HCT116 (cell line): ENCODE data around the gene MYO7A. TPM values are rescaled to one million over a fixed set of nuclear protein-coding genes. Genes with fewer than 3 reads are reported as not detected.

Experiments
- ATAC-seq: fragments of 200-7000 bp; cut with Tn5 transposase; 2 replicates; pipeline ENCODE4 v1.9.1; 2020; ENCODE audit warnings: mild to moderate bottlenecking, moderate library complexity
- BruUV-seq: library from RNA; stranded (reverse); fragments of 400-500 nt; replicated peaks from 2 replicates; lab custom pipeline; 2021; lab: Mats Ljungman, UMichigan
- CTCF ChIA-PET: fragments of 300-600 bp; sonication (Branson Sonifier 250); formaldehyde crosslinking; loops from one replicate; lab custom pipeline; 2021; ENCODE audit warnings: antibody characterized with exemption; lab: Charles Lee
- POLR2A ChIA-PET: fragments of 300-600, 350-600 bp; sonication (Branson Sonifier 250); formaldehyde crosslinking; loops from one replicate; lab custom pipeline; 2021; ENCODE audit warnings: antibody characterized with exemption; lab: Charles Lee
- RAD21 ChIA-PET, 2 experiments: fragments of 300-600 bp; sonication (Branson Sonifier 250); formaldehyde crosslinking; loops; one replicate each; lab custom pipeline; 2023; ENCODE audit warnings: low total read pairs in 2 of 2; ENCODE audit not compliant: uncharacterized antibody in 2 of 2, unreplicated experiment in 2 of 2, low non-redundant PET in 1 of 2; lab: Charles Lee
- DNase-seq: peaks from one replicate; pipeline ENCODE4 v3.0.0-alpha.2; 2010; ENCODE audit warnings: low read depth, low spot score
- H2AFZ ChIP-seq: fragments of 200-600 bp; shearing (Covaris generic), sonication (generic); 2 replicates; pipeline ENCODE4 v1.6.1; 2017; ENCODE audit warnings: low read depth, mixed run types, mixed read lengths, antibody characterized with exemption, low read length; ENCODE audit not compliant: poor library complexity, severe bottlenecking
- H3K27ac ChIP-seq: 2 replicates; pipeline ENCODE4 v1.5.1; 2012; ENCODE audit warnings: low read depth, low read length
- H3K27me3 ChIP-seq: fragments of 200-600 bp; sonication (generic); 2 replicates; pipeline ENCODE4 v1.6.1; 2016; ENCODE audit warnings: mixed run types, low read length, mixed read lengths; ENCODE audit not compliant: insufficient read depth
- H3K36me3 ChIP-seq, 2 experiments: fragments of 200-500 bp in 1 of 2; fragments of 200-600 bp in 1 of 2; sonication (Bioruptor generic) in 1 of 2; sonication (generic) in 1 of 2; 2 replicates each; pipeline versions ENCODE4 v1.5.1 to v1.6.1; 2014 to 2016; ENCODE audit warnings: low read length in 2 of 2, inconsistent platforms in 1 of 2, mixed read lengths in 1 of 2, mixed run types in 1 of 2; ENCODE audit not compliant: insufficient read depth in 2 of 2, control insufficient read depth in 1 of 2
- H3K4me1 ChIP-seq, 2 experiments: fragments of 200-600 bp in 1 of 2; sonication (generic) in 1 of 2; 2 replicates each; pipeline versions ENCODE4 v1.5.1 to v1.6.1; 2012 to 2017; ENCODE audit warnings: low read length in 2 of 2, inconsistent platforms in 1 of 2, mild to moderate bottlenecking in 1 of 2, mixed read lengths in 1 of 2, mixed run types in 1 of 2, moderate library complexity in 1 of 2; ENCODE audit not compliant: insufficient read depth in 2 of 2, control insufficient read depth in 1 of 2
- H3K4me2 ChIP-seq: fragments of 200-600 bp; sonication (generic); 2 replicates; pipeline ENCODE4 v1.6.1; 2017; ENCODE audit warnings: mixed run types, low read length, mixed read lengths
- H3K4me3 ChIP-seq, 2 experiments: fragments of 200-600 bp in 1 of 2; sonication (generic) in 1 of 2; replicated peaks in 1 of 2; 2 replicates each; pipeline ENCODE4 v1.5.1; 2011 to 2016; ENCODE audit warnings: low read length in 2 of 2, control low read depth in 1 of 2, low read depth in 1 of 2, mild to moderate bottlenecking in 1 of 2, mixed read lengths in 1 of 2, mixed run types in 1 of 2
- H3K79me2 ChIP-seq: fragments of 200-600 bp; sonication (generic); 2 replicates; pipeline ENCODE4 v1.6.1; 2017; ENCODE audit warnings: mild to moderate bottlenecking, mixed run types, low read length, moderate library complexity, mixed read lengths; ENCODE audit not compliant: insufficient read depth
- H3K9ac ChIP-seq: fragments of 200-600 bp; sonication (generic); 2 replicates; pipeline ENCODE4 v1.6.1; 2016; ENCODE audit warnings: low read length, mixed read lengths
- H3K9me2 ChIP-seq: fragments of 200-600 bp; sonication (generic), shearing (Covaris generic); 2 replicates; pipeline ENCODE4 v1.6.1; 2017; ENCODE audit warnings: mixed run types, mild to moderate bottlenecking, moderate library complexity; ENCODE audit not compliant: insufficient read depth
- H3K9me3 ChIP-seq, 2 experiments: fragments of 200-500 bp in 1 of 2; fragments of 200-600 bp in 1 of 2; sonication (Bioruptor generic) in 1 of 2; sonication (generic) in 1 of 2; 2 replicates each; pipeline ENCODE4 v1.6.1; 2014 to 2017; ENCODE audit warnings: low read length in 2 of 2, mixed read lengths in 2 of 2, inconsistent platforms in 1 of 2, low read depth in 1 of 2, mild to moderate bottlenecking in 1 of 2, mixed run types in 1 of 2, moderate library complexity in 1 of 2; ENCODE audit not compliant: control insufficient read depth in 1 of 2, insufficient read depth in 1 of 2
- H4K20me1 ChIP-seq: fragments of 200-600 bp; sonication (generic), shearing (Covaris generic); 2 replicates; pipeline ENCODE4 v1.6.1; 2017; ENCODE audit warnings: mixed run types, mild to moderate bottlenecking, moderate library complexity; ENCODE audit not compliant: insufficient read depth
- ATF3 ChIP-seq: IDR thresholded peaks from 2 replicates; pipeline ENCODE4 v1.6.1; 2012
- EGR1 ChIP-seq: IDR thresholded peaks from 2 replicates; pipeline ENCODE4 v1.6.1; 2012; ENCODE audit warnings: low read depth
- ELF1 ChIP-seq: IDR thresholded peaks from 2 replicates; pipeline ENCODE4 v1.6.1; 2012; ENCODE audit warnings: low read depth, borderline replicate concordance
- JUND ChIP-seq: IDR thresholded peaks from 2 replicates; pipeline ENCODE4 v1.6.1; 2012
- POLR2A ChIP-seq: IDR thresholded peaks from 2 replicates; pipeline ENCODE4 v1.7.0; 2011; ENCODE audit warnings: borderline replicate concordance; ENCODE audit not compliant: insufficient read depth, insufficient read length; ENCODE audit errors: extremely low read depth
- RAD21 ChIP-seq: IDR thresholded peaks from 2 replicates; pipeline ENCODE4 v1.6.1; 2012; ENCODE audit warnings: low read depth, mild to moderate bottlenecking
- SP1 ChIP-seq: IDR thresholded peaks from 2 replicates; pipeline ENCODE4 v1.6.1; 2012; ENCODE audit warnings: low read depth
- YY1 ChIP-seq: IDR thresholded peaks from 2 replicates; pipeline ENCODE4 v1.6.1; 2011; ENCODE audit warnings: low read length, low read depth, moderate library complexity, mild to moderate bottlenecking; ENCODE audit not compliant: insufficient replicate concordance; ENCODE audit errors: extremely low read depth
- ZBTB33 ChIP-seq: IDR thresholded peaks from 2 replicates; pipeline ENCODE4 v1.6.1; 2011; ENCODE audit warnings: mild to moderate bottlenecking, low read length, moderate library complexity; ENCODE audit not compliant: insufficient replicate concordance; ENCODE audit errors: extremely low read depth
- ZFX ChIP-seq: fragments of 450-650 bp; IDR thresholded peaks from 2 replicates; pipeline ENCODE4 v1.6.1; 2017
- intact Hi-C: fragments of 100-400 bp; cut with micrococcal nuclease; formaldehyde crosslinking; loops from 2 replicates; pipeline ENCODE4 v1.10.0; 2022
- total RNA-seq: library from RNA; stranded (reverse); gene quantifications from one replicate; pipeline ENCODE4 v1.2.1, GENCODE V29; 2021; ENCODE audit not compliant: unreplicated experiment

Gene MYO7A
- total RNA-seq, 1 experiment from 2014 or later, result 1.8 TPM

GRCh38 chr11:77167791-77168190, 39.7 kb downstream of the MYO7A start:
- RAD21 ChIA-PET, result no interaction called here
- POLR2A ChIA-PET, result no interaction called here
- Histone ChIP-seq H3K9me2 (no peaks in the 10 kb centered on the region), H3K36me3 (no peaks in the 10 kb centered on the region), H3K4me3 (no peak overlapping the region), H3K4me1 (no peaks in the 10 kb centered on the region), H4K20me1 (no peaks in the 10 kb centered on the region), H3K4me2 (no peak overlapping the region), H3K27me3 (no peaks in the 10 kb centered on the region), H3K9ac (no peak overlapping the region), H2AFZ (no peak overlapping the region), H3K9me3 (no peaks in the 10 kb centered on the region), H3K27ac (no peak overlapping the region), H3K79me2 (no peaks in the 10 kb centered on the region)
- no peak for DNase-seq
- CTCF ChIA-PET, result no interaction called here
- intact Hi-C loops, result no loop called here
- no peak for ATAC-seq
- no TSS peak for BruUV-seq
- TF ChIP-seq ZFX, result no peak
- no peak for TF ChIP-seq JUND
- TF ChIP-seq ZBTB33, result no peak
- TF ChIP-seq POLR2A, result no peak
- TF ChIP-seq EGR1, result no peak
- TF ChIP-seq ATF3, result no peak
- TF ChIP-seq ELF1, result no peak
- no peak for TF ChIP-seq RAD21

DNA sequence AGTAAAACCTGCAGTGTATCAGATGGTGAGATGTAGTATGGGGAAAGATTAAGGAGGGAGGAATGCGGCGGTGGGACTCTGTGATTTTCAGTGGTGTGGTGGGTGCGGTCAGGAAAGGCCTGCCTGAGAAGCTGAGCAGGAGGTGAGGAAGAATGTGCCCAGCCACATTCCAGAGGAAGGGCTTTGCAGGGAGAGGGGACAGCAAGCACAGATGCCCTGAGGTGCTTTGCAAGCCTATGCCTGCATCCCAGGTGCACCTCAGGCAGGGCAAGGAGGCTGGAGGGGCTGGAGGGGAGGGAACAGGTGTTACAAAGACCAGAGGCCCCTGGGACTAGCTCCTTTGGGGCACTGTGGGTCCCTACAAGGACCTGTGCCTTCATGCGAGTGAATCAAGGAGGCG, 42.1 kb downstream of the MYO7A start:
- no TSS peak for BruUV-seq
- Histone ChIP-seq H4K20me1 (no peaks in the 10 kb centered on the region), H3K27ac (no peak overlapping the region), H3K27me3 (no peaks in the 10 kb centered on the region), H3K9me2 (no peaks in the 10 kb centered on the region), H3K79me2 (no peaks in the 10 kb centered on the region), H3K36me3 (no peaks in the 10 kb centered on the region), H2AFZ (no peak overlapping the region), H3K9me3 (no peaks in the 10 kb centered on the region), H3K4me2 (no peak overlapping the region), H3K9ac (no peak overlapping the region), H3K4me1 (no peaks in the 10 kb centered on the region), H3K4me3 (no peak overlapping the region)
- DNase-seq, result no peak
- ATAC-seq, result no peak
- TF ChIP-seq SP1, result no peak
- no peak for TF ChIP-seq ATF3
- no peak for TF ChIP-seq YY1
- intact Hi-C loops, result no loop called here
- ChIA-PET RAD21 (no interaction called here), POLR2A (no interaction called here), CTCF (no interaction called here)
